ENCODE measurements around the gene RBM15.

RBM15 gene

DNA sequence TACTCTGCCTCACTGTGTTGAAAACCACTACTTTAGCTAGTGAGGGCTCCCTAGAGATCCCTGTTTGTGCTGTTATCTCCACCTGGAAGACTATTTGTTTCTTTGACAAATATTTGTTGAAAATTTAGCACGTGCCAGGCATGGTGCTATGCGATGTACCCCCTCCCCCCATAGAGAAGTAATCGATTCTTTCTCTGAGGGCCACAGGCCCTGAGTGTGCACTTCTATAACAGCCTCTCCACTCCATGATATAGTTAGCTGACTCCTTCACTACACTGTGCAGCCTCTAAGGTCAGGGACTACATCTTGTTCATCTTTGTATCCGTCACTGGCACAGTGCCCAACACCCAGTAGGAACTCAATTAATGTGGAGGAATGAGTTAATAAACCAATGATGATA lies 17.3 kb upstream of the RBM15 start:
- no peak for DNase-seq (ENCODE audit: low read depth)

DNA sequence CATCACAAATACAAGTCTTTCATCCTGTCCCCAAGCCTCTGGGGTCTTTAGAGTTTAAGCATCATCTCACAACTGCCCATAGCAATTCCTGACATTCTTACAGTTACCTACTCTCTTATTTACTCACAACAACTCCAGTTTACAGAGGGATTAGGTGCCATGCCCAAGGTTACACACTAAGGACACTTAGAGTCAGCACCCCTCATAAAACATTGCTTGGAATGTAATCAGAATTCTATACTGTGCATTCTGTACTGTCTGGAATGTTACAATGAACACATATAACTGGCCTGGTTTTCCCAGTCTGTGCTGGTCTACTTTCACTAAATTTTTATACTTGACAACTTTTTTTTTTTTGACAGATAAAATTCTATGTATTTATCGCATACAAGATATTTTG lies 14.5 kb upstream of the RBM15 start:
- no peak for DNase-seq (ENCODE audit: low read depth)

DNA sequence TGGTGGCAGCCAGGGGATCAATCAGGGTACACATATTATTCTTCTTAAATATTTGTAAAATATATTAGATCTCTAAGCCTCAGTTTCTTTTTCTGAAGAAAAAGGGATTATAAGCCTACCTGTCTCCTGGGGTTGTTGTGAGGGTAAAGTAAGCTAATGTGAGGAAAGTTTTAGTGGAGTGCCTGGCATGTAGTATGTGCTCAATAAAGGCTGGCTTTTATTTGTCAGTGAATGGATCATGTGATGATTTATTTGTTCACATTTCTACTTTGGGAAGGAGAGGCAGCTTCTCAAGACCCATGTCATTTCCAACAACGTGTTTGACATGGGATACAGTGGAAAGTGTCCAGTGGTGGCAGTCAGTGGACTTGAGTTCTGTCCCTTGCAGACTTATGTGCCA lies 12.4 kb upstream of the RBM15 start:
- DNase-seq (ENCODE audit: low read depth) = no peak

DNA sequence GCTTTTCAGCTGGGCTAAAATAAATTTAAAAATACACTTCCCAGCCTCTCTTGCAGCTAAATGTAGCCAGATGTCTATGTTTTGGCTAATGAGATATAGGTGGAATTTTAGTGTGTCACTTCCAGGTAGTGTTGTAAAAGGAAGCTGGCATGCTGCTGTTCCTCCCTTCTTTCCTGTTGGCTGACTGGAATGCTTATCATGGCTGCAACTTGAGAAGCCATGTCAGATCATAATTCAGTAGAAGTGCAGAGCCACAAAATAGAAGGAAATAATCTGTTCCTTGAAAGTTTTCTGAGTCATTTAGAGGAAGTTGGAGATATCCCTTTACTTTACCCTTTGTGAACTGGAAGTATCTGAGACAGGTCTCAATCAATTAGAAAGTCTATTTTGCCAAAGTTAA lies 10.9 kb upstream of the RBM15 start:
- no peak for DNase-seq (ENCODE audit: low read depth)

DNA sequence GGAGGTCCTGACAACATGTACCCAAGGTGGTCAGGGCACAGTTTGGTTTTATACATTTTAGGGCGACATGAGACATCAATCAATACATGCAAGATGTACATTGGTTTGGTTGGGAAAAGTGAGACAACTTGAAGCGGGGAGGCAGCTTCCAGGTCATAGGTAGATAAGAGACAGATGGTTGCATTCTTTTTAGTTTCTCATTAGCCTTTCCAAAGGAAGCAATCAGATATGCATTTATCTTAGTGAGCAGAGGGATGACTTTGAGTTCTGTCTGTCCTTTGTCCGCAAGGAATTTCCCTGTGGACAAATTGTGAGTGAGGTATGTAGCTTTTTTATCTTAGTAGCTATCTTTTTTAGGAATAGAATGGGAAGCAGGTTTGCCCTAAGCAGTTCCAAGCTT lies 10.5 kb upstream of the RBM15 start:
- DNase-seq (ENCODE audit: low read depth) = no peak

DNA sequence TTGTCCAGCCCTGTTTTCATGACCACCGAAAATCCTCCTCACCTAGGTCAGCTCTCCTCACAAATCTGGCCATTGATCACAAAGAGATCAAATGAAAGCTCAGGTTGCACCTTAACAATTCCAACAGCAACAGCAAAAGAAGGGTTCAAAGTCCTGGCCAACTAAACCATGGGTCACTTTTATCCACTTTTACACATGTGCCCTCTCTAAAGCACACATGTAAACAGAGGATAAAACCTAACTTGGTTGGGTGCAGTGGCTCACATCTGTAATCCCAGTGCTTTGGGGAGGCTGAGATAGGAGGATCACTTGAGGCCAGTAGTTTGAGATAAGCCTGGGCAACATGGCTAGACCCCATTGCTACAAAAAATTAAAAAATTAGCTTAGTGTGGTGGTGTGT lies 3.9 kb upstream of the RBM15 start:
- DNase-seq (ENCODE audit: low read depth) = no peak

DNA sequence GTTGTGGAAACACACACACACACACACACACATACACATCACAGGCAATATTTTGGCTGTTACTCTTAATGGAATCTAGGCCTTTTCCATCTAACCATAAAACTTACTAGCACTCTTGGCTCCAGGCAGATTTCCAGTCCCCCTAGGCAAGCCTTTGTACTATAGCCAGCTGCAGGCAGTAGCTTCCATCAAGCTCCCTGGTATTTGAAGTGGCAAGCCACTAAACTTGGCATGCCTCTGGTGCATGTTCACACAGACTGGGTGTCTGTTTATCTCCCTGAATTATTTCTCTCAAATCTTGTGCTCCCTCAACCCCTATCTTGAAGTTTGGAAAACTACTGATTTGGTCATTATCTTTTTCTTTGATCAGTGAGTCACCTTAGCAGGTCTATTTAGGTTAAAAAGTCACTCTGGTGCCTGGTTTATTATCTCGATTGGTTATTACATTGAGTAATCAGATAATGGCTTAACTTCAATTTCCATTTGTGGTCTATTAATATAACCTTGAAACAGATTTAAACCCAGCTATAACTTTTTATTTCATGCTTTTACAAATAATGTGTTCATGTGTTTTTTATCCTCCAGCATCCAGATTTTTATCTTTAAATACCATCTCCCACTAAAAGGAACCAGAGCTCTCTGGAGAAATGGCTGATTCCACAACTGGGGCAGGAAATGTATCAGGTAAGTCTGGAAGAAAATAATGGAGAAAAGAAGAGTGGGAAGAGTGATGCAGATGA lies 2.7 kb upstream of the RBM15 start:
- no peak for DNase-seq (ENCODE audit: low read depth)

DNA sequence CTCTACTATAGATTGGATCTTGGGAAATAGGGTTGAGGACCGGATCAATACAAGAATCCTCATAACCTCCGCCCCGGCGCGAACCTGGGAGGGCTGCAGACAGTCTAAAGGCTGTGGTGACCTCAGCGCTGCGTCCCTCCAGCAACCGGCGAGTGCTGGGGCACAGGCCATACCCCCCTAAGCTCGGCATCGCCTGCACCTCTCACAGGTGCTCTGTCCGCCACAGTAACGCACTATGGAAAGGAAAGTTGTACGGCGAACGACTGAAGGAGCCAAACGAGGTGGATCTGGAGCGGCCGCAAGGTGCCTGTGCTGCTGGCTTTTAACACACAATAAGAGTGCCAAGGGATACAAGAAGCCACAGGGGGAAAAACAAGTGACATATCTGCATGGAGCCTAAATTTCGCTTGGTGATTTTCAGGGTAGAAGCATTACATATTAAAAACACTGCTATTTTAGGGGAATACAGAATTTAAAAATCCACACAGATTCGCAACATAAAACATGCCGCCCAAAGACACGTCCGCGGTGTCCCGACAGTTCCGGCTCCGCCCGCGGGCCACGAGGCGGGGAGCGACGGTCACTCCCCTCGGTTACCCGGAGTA lies 1.4 kb upstream of the RBM15 start:
- no peak for DNase-seq (ENCODE audit: low read depth)

DNA sequence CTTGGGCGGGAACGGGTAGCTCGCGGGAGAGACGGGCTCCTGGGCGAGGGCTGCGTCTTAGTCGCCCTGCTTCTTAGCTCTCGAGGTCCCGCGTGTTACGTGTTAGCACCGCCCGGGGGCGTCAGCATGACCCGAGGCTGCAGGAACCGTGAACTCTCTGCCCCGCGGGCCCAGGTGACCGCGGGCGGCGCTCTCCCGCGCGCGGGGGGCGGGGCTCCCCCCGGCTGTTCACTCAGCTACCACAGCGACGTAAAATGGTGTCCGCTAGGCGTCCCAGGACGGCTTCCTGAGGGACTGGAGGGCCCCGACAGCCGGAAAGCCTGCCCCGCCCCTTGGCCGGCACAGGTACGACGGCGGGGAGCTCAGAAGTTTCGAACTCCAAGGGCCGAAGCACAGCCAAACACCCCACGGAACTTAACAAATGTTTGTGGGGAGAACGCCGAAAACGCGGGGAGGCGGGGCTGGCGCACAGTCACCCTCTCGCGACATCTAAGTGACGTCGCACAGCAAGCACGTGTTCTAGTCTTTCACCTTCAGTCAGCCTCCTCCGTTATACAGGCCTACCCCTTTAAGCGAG lies 780 bp upstream of the RBM15 start:
- DNase-seq (ENCODE audit: low read depth) = peak; percentile 85

DNA sequence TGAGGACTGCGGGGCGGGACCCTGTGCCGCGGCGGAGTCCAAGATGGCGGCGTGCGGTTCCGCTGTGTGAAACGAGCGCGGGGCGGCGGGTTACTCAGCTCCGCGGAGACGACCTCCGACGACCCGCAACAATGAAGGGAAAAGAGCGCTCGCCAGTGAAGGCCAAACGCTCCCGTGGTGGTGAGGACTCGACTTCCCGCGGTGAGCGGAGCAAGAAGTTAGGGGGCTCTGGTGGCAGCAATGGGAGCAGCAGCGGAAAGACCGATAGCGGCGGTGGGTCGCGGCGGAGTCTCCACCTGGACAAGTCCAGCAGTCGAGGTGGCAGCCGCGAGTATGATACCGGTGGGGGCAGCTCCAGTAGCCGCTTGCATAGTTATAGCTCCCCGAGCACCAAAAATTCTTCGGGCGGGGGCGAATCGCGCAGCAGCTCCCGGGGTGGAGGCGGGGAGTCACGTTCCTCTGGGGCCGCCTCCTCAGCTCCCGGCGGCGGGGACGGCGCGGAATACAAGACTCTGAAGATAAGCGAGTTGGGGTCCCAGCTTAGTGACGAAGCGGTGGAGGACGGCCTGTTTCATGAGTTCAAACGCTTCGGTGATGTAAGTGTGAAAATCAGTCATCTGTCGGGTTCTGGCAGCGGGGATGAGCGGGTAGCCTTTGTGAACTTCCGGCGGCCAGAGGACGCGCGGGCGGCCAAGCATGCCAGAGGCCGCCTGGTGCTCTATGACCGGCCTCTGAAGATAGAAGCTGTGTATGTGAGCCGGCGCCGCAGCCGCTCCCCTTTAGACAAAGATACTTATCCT lies 430 bp downstream of the RBM15 start:
- peak; percentile 67 for DNase-seq (ENCODE audit: low read depth)

DNA sequence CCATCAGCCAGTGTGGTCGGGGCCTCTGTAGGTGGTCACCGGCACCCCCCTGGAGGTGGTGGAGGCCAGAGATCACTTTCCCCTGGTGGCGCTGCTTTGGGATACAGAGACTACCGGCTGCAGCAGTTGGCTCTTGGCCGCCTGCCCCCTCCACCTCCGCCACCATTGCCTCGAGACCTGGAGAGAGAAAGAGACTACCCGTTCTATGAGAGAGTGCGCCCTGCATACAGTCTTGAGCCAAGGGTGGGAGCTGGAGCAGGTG lies 961 bp downstream of the RBM15 start:
- no peak for DNase-seq (ENCODE audit: low read depth)

DNA sequence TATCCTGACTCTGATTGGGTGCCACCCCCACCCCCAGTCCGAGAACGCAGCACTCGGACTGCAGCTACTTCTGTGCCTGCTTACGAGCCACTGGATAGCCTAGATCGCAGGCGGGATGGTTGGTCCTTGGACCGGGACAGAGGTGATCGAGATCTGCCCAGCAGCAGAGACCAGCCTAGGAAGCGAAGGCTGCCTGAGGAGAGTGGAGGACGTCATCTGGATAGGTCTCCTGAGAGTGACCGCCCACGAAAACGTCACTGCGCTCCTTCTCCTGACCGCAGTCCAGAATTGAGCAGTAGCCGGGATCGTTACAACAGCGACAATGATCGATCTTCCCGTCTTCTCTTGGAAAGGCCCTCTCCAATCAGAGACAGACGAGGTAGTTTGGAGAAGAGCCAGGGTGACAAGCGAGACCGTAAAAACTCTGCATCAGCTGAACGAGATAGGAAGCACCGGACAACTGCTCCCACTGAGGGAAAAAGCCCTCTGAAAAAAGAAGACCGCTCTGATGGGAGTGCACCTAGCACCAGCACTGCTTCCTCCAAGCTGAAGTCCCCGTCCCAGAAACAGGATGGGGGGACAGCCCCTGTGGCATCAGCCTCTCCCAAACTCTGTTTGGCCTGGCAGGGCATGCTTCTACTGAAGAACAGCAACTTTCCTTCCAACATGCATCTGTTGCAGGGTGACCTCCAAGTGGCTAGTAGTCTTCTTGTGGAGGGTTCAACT lies 2.1 kb downstream of the RBM15 start:
- no peak for DNase-seq (ENCODE audit: low read depth)

DNA sequence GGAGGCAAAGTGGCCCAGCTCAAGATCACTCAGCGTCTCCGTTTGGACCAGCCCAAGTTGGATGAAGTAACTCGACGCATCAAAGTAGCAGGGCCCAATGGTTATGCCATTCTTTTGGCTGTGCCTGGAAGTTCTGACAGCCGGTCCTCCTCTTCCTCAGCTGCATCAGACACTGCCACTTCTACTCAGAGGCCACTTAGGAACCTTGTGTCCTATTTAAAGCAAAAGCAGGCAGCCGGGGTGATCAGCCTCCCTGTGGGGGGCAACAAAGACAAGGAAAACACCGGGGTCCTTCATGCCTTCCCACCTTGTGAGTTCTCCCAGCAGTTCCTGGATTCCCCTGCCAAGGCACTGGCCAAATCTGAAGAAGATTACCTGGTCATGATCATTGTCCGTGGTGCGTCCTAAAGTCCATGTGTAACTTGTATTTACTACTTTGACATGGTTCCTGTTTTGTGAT lies 2.7 kb downstream of the RBM15 start:
- DNase-seq (ENCODE audit: low read depth) = no peak

DNA sequence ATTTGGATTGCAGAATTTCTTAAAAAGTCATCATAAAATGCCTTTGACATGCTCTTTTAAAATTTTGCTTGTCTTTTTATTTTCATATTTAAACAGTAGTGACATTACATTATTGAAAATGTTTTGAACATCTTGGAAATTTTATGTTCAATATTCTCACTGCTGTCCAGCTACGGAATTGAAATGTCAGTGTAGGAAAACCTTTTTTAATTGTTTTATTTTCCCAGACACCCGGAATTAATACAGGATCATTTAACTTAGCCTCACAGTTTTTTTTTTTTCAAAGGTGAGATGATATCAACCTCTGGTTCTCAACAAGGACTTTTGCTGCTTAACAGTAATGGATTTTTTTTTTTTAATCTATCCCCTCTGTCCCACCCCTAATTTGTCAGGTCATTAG lies 4.1 kb downstream of the RBM15 start:
- DNase-seq (ENCODE audit: low read depth) = no peak

DNA sequence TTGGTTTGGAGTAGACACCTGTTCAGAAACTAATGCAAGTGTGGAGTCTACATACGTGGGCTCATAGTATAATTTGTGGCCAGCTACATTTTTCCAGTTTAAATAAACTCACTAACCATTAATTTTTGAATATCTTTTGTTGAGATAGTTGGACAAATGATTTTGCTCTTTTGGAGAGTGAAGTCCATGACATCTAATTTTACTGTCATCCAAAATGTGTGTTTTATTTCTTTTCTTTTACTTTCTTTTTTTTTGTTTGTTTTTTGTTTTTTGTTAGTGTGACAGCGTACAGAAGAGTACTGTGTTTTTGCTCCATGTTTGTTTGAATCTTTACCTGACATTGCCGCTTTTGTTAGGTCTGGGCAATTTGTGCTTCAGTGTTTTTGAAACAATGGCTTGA lies 5.0 kb downstream of the RBM15 start:
- no peak for DNase-seq (ENCODE audit: low read depth)

DNA sequence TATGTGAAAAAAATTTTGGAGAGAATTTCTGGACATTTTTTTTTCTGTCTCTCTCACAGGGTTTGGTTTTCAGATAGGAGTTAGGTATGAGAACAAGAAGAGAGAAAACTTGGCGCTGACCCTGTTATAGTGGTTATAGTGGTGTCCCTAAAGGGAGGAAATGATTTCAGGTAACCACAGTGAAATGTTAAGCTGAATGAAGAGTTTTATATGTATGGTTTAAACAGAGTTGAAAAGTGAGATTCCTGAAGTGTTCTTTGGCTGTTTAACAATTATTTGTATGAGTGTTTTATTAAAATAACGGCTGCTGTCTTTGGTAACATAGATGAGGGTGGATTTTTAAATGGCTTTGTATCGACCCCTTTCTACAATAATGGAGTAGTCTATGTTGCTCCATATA lies 6.3 kb downstream of the RBM15 start:
- DNase-seq (ENCODE audit: low read depth) = no peak

DNA sequence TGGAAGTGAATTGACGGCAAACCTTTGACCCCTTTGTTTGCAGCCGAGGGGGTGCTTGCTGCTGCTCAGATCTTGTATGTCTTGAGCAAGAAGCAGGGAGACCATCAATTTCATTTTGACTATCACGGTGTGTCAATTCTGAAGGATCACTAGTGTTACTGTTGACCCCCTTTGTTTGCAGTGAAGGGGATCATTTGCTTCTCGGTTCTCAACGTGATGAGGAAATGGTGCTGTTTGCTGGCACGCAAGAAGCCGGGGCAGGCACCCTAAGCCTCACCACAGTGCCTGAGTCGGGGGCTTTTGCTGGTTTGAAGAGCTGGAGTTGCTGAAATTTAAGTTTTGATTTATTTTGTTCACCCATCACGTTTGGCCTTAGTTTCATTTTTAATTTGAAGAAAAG lies 7.5 kb downstream of the RBM15 start:
- DNase-seq (ENCODE audit: low read depth) = no peak

DNA sequence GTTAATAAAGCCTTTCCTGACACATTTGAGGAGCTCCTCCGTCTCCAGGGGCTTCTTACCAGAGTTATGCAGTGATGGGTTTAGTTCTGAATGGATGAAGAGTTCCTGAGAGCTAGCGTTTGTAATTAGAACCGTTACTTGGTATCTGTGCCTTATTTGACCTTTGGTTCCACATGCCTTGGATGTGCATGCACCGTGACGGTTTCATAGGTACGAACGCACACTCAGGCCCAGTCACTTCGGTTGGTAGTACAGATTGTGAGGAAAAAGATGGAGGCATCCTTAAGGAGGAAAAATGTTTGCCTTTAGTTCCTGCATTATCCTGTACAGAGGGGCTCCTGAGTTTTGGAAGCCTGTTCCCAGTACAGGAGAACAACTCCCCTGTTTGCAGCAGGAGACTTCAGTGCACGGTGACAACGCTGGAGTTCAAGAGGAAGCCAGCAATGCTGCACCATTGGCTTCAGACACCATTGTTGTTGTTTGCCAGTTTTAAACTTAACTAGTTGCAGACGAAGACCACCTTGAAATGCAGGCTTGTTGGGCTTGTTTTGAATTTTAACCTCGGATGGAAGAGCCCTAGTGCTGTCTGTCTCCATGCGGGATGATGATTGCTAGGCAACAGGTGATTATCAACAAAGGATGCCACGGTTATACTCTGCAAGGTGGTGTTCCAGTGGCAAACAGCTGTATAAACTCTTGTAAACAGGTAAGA lies 8.2 kb downstream of the RBM15 start:
- no peak for DNase-seq (ENCODE audit: low read depth)

DNA sequence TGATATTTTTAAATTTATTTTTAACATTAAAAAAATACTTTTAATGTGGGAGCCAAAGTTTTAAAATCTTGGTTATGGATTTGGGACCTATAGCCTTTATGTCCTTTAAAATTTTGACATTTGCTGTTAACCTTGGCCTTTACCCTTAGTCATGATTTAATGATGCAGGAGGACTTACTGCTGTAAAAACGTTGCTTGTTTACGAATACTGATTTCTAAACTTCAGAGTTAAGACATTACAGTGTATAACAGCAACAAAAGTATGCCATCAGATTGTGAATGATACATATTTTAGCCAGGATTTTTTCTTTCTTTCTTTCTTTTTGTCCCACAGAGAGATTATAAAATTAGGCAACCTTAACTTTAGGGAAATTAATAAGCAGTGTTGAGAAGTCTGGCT lies 8.9 kb downstream of the RBM15 start:
- no peak for DNase-seq (ENCODE audit: low read depth)

DNA sequence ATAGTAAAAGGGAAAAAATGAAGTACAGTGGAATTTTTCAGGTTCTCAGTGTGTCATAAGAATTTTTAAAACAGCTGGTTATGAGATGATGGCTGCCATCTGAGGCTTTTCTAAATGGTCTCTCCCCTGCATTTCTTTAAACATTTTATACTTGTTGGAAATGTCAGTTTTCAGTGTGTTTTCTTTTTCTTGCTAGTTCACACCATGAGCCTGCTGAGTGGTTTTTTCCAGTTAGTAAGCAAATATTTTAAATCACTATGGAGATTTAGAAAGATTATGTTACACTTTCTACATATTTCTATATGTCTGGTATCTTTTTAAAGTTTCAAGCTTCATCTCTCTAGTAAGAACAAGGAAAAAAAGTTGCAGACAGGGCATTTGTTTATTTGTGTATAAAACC lies 9.6 kb downstream of the RBM15 start:
- DNase-seq (ENCODE audit: low read depth) = no peak

DNA sequence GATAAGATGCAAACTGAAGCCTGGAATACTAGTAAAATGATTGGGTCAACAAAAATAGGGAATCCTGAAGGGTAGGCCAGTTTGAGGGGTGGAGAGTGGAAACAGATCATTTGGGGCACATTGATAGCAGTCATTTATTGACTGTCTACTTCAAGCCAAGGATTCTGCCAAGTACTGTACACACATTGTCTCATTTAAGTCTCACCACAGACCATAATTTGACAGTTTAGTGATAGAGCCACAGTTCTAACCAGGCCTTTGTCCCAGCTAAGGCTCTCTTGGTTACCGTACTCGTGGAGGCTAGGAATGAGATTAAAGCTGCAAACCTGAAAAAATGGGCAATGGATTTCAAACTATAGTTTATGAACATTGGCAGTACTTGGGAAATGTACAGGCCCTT lies 11.2 kb downstream of the RBM15 start:
- DNase-seq (ENCODE audit: low read depth) = no peak

DNA sequence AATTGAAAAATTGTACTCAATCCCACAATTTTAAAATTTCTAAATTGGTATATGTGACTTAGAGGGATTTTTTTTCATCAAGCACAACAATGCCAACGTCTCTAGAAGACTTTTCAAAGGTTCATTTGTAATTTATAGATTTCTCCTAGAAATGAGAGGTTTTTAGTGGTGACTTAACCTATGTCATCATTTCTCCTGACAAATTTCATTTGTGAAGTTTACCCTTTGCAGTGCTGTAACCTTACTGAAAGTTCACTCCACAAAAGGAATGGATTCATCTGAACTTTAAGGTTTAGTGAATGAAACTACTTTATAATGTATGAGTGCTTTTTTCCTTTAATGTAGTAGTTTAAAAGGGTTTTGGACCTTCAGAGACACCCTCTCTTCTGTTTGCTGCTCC lies 16.1 kb downstream of the RBM15 start:
- DNase-seq (ENCODE audit: low read depth) = no peak

All from stimulated activated CD8-positive, alpha-beta memory T cell treated with anti-CD3 and anti-CD28 coated beads, Interleukin-15, amount 100 ng/mL, for 24 hours (primary cell).